GM12875 (cell line): Measurements from ENCODE around the gene PLEKHA6.

Source experiments
- H3K4me3 ChIP-seq: one replicate; pipeline ENCODE4 v1.5.1; 2011; ENCODE audit warnings: low read depth, low read length, control low read depth
- CTCF ChIP-seq: IDR thresholded peaks from 2 replicates; pipeline ENCODE4 v1.5.1; 2011; ENCODE audit warnings: low read depth, mild to moderate bottlenecking, control low read depth, inconsistent platforms, low read length, moderate library complexity, borderline replicate concordance; ENCODE audit not compliant: insufficient read depth

The PLEKHA6 gene

GRCh38 chr1:204359474-204360255, at the start of gene PLEKHA6:
PLEKHA6 (minus strand) TSS chr1:204359929; CDS start chr1:204273727, 86,202 bp downstream.
- no peak for TF ChIP-seq CTCF
- no peak within 1 kb of the TSS for H3K4me3 ChIP-seq

GRCh38 chr1:204409123-204409522, 49.4 kb upstream of the PLEKHA6 start:
- peak overlapping the region; percentile 77 for H3K4me3 ChIP-seq
- TF ChIP-seq CTCF: no peak

- no peak for TF ChIP-seq CTCF
- H3K4me3 ChIP-seq: peak overlapping the region; percentile 77
Observed at GRCh38 chr1:204408602-204409001, 48.9 kb upstream of the PLEKHA6 start.

GRCh38 chr1:204408074-204408507, 48.4 kb upstream of the PLEKHA6 start:
- H3K4me3 ChIP-seq: peak overlapping the region; percentile 77
- no peak for TF ChIP-seq CTCF

- TF ChIP-seq CTCF: no peak
- peak overlapping the region; percentile 77 for H3K4me3 ChIP-seq
Observed at GRCh38 chr1:204407295-204407971, 47.7 kb upstream of the PLEKHA6 start.

GRCh38 chr1:204406621-204407020, 46.9 kb upstream of the PLEKHA6 start:
- no peak for TF ChIP-seq CTCF
- no peak overlapping the region for H3K4me3 ChIP-seq
